Keratinocyte (primary cell): ENCODE measurements around the gene DSE. TPM values are rescaled to one million over a fixed set of nuclear protein-coding genes. Genes with fewer than 3 reads are reported as not detected.

Experiments used
- DNase-seq: peaks from one replicate; pipeline ENCODE4 v3.0.0-alpha.2; 2011; ENCODE audit warnings: low read depth, missing footprints, low spot score
- FAIRE-seq: peaks from 2 replicates; lab custom pipeline; 2011; peaks lifted over from hg19 to GRCh38; lab: Jason Lieb, UNC
- H2AFZ ChIP-seq: 2 replicates; pipeline ENCODE4 v1.6.0; 2012; ENCODE audit warnings: low read length, control low read depth, inconsistent platforms; ENCODE audit not compliant: control insufficient read depth
- H3K27ac ChIP-seq: 2 replicates; pipeline ENCODE4 v1.5.1; 2011; ENCODE audit warnings: low read length; ENCODE audit not compliant: control insufficient read depth, insufficient read depth
- H3K27me3 ChIP-seq: 3 replicates; pipeline ENCODE4 v1.6.0; 2011; ENCODE audit warnings: low read length; ENCODE audit not compliant: control insufficient read depth, insufficient read depth; ENCODE audit errors: extremely low read depth
- H3K36me3 ChIP-seq, 2 experiments: 2 replicates in 1 of 2; 3 replicates in 1 of 2; pipeline ENCODE4 v1.5.1; 2011; ENCODE audit warnings: low read length in 2 of 2, mild to moderate bottlenecking in 1 of 2; ENCODE audit not compliant: control insufficient read depth in 2 of 2, insufficient read depth in 2 of 2; ENCODE audit errors: extremely low read depth in 1 of 2
- H3K4me1 ChIP-seq: 3 replicates; pipeline ENCODE4 v1.5.1; 2011; ENCODE audit warnings: low read length; ENCODE audit not compliant: control insufficient read depth, insufficient read depth; ENCODE audit errors: extremely low read depth
- H3K4me2 ChIP-seq: 3 replicates; pipeline ENCODE4 v1.6.0; 2011; ENCODE audit warnings: low read depth, low read length; ENCODE audit not compliant: control insufficient read depth, insufficient read depth; ENCODE audit errors: extremely low read depth
- H3K4me3 ChIP-seq, 3 experiments: fragments of 200-600 bp in 1 of 3; sonication (generic) in 1 of 3; 2 replicates in 2 of 3; 3 replicates in 1 of 3; pipeline ENCODE4 v1.5.1; 2011 to 2016; ENCODE audit warnings: low read length in 3 of 3, mild to moderate bottlenecking in 3 of 3, control low read depth in 2 of 3, inconsistent platforms in 1 of 3, low read depth in 1 of 3, mixed read lengths in 1 of 3, mixed run types in 1 of 3, moderate library complexity in 1 of 3; ENCODE audit not compliant: control insufficient read depth in 2 of 3, insufficient read depth in 2 of 3; ENCODE audit errors: extremely low read depth in 1 of 3
- H3K79me2 ChIP-seq: 2 replicates; pipeline ENCODE4 v1.6.0; 2012; ENCODE audit warnings: low read length; ENCODE audit not compliant: control insufficient read depth, insufficient read depth
- H3K9ac ChIP-seq: 3 replicates; pipeline ENCODE4 v1.6.0; 2011; ENCODE audit warnings: low read length; ENCODE audit not compliant: control insufficient read depth, insufficient read depth; ENCODE audit errors: extremely low read depth
- H3K9me1 ChIP-seq: 3 replicates; pipeline ENCODE4 v1.6.0; 2011; ENCODE audit warnings: low read length; ENCODE audit not compliant: control insufficient read depth, insufficient read depth; ENCODE audit errors: extremely low read depth
- H3K9me3 ChIP-seq: 2 replicates; pipeline ENCODE4 v1.5.1; 2012; ENCODE audit warnings: low read depth, low read length; ENCODE audit not compliant: control insufficient read depth
- H4K20me1 ChIP-seq: 3 replicates; pipeline ENCODE4 v1.6.0; 2011; ENCODE audit warnings: low read length; ENCODE audit not compliant: control insufficient read depth, insufficient read depth; ENCODE audit errors: extremely low read depth
- EZH2 ChIP-seq: IDR thresholded peaks from one replicate; pipeline ENCODE4 v1.6.1; 2012; ENCODE audit warnings: inconsistent platforms, mild to moderate bottlenecking, low read length, moderate library complexity
- dilution Hi-C: fragments of 300-500 bp; cut with MboI; formaldehyde crosslinking; loops from one replicate; pipeline ENCODE4 v1.7.0; 2020; ENCODE audit warnings: low sequenced_read_pairs; ENCODE audit not compliant: extremely low pct_ligation_motif_present
- polyA plus RNA-seq, 5 experiments: library from polyadenylated mRNA; depleted of rRNA in 3 of 5; stranded (reverse) in 3 of 5; stranded (forward) in 1 of 5; unstranded in 1 of 5; fragments of >200 nt; gene quantifications; 1 replicate in 1 of 5; 2 replicates in 3 of 5; 3 replicates in 1 of 5; pipeline versions ENCODE4 v1.2.1 to v1.2.3, GENCODE V29; 2011 to 2012; ENCODE audit warnings: missing spikeins in 2 of 5, low read depth in 1 of 5, low replicate concordance in 1 of 5
- TF ChIP-seq, protein P1 (sequence below), 3 experiments: IDR thresholded peaks in 1 of 3; conservative IDR thresholded peaks in 1 of 3; optimal IDR thresholded peaks in 1 of 3; 2 replicates in 2 of 3; 3 replicates in 1 of 3; pipeline versions ENCODE3 to v1.5.1; 2011; ENCODE audit warnings: low read length in 3 of 3, mild to moderate bottlenecking in 3 of 3, moderate library complexity in 2 of 3, control low read depth in 1 of 3, inconsistent platforms in 1 of 3; ENCODE audit not compliant: insufficient read depth in 2 of 3; ENCODE audit errors: extremely low read depth in 1 of 3

The DSE gene
- polyA plus RNA-seq, 1 donor (not counting 4 experiments of a cell fraction or from before 2014, with no cell fraction given) = 99.7 TPM

DNA sequence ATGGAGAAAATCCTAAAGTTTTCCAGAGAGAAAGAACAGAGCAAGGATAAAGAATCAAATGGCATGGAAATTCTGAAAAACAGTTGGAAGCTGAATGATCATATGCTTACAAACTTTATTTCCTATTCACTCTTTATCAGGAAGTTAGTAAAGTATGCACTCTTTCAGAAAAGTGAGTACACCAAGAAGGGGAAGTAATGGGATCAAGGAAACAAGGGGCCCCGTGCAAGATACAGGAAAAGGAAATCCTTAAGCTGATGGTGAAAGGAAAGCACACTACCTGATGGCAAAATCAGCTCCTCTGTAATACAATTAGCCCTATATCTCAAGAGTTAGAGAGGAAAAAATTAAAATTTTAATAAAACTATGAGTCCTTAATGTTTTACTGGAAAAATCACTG is 104.4 kb downstream of the DSE start:
- H3K36me3 ChIP-seq = no peaks in the 10 kb centered on the region
- H3K27ac ChIP-seq = no peak overlapping the region
- H4K20me1 ChIP-seq = no peaks in the 10 kb centered on the region
- H3K9ac ChIP-seq = no peak overlapping the region
- FAIRE-seq (no peak), DNase-seq (no peak)
- no peak overlapping the region for H2AFZ ChIP-seq
- H3K27me3 ChIP-seq = no peaks in the 10 kb centered on the region
- H3K4me3 ChIP-seq = no peak overlapping the region
- no peaks in the 10 kb centered on the region for H3K9me3 ChIP-seq
- H3K4me2 ChIP-seq = no peak overlapping the region
- TF ChIP-seq, protein P1, sequence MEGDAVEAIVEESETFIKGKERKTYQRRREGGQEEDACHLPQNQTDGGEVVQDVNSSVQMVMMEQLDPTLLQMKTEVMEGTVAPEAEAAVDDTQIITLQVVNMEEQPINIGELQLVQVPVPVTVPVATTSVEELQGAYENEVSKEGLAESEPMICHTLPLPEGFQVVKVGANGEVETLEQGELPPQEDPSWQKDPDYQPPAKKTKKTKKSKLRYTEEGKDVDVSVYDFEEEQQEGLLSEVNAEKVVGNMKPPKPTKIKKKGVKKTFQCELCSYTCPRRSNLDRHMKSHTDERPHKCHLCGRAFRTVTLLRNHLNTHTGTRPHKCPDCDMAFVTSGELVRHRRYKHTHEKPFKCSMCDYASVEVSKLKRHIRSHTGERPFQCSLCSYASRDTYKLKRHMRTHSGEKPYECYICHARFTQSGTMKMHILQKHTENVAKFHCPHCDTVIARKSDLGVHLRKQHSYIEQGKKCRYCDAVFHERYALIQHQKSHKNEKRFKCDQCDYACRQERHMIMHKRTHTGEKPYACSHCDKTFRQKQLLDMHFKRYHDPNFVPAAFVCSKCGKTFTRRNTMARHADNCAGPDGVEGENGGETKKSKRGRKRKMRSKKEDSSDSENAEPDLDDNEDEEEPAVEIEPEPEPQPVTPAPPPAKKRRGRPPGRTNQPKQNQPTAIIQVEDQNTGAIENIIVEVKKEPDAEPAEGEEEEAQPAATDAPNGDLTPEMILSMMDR (optimal IDR thresholded peaks at IDR 0.05 in 1 of 3, IDR thresholded peaks at IDR 0.05 in 1 of 3, conservative IDR thresholded peaks at IDR 0.05 in 1 of 3; ENCODE audit: extremely low read depth in 1 of 3, insufficient read depth in 2 of 3, low read length in 3 of 3) = no peak
- TF ChIP-seq EZH2 = no peak
- no peaks in the 10 kb centered on the region for H3K4me1 ChIP-seq
- H3K9me1 ChIP-seq = no peaks in the 10 kb centered on the region
- dilution Hi-C loops = no loop called here
- H3K79me2 ChIP-seq = no peaks in the 10 kb centered on the region

DNA sequence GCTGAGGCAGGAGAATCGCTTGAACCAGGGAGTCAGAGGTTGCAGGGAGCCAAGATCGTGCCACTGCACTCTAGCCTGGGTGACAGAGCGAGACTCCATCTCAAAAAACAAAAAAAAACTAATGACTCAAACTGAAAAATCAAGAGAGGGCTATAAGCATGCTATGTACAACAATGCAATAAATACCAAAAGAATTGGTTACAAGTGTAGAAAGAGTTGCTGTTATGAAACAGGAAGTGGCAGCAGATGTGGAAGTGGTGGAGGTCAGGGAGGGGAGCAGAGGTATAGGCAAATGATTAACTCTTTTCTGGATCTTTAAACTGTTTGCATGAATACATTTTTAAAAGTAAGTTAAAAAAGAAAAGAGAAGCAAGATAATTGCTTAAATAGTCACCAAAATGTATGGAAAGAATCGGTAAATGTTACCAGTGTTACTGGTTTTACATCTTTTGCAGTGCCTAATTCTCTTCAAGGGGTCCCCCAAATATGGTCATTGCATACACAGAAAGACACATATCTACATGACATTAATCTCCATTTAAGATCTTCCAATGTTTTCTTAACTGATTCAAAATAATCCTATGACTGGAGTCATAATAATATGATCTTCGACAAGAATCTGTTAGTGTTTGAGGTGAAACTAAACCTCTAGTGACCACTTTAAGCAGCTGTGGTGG is 105.4 kb downstream of the DSE start:
- Histone ChIP-seq H3K36me3 (no peaks in the 10 kb centered on the region), H3K9me3 (no peaks in the 10 kb centered on the region), H3K27me3 (no peaks in the 10 kb centered on the region), H4K20me1 (no peaks in the 10 kb centered on the region), H3K4me3 (no peak overlapping the region), H2AFZ (no peak overlapping the region), H3K4me1 (no peaks in the 10 kb centered on the region), H3K27ac (no peak overlapping the region), H3K79me2 (no peaks in the 10 kb centered on the region), H3K4me2 (no peak overlapping the region), H3K9ac (no peak overlapping the region), H3K9me1 (no peaks in the 10 kb centered on the region)
- FAIRE-seq (no peak), DNase-seq (no peak)
- dilution Hi-C loops = no loop called here
- TF ChIP-seq, protein P1 (optimal IDR thresholded peaks at IDR 0.05 in 1 of 3, IDR thresholded peaks at IDR 0.05 in 1 of 3, conservative IDR thresholded peaks at IDR 0.05 in 1 of 3; ENCODE audit: extremely low read depth in 1 of 3, insufficient read depth in 2 of 3, low read length in 3 of 3) = no peak
- no peak for TF ChIP-seq EZH2
